ENCODE data around the gene NUTM2D.
"Not testable (repeated sequence)": the region's sequence is repeated elsewhere in the genome, so short reads cannot be mapped to it uniquely, and the experiment has no call there.

NUTM2D gene

GRCh38 chr10:87357444-87357843 lies at the start of gene NUTM2D:
Gene NUTM2D (plus strand): TSS chr10:87357744. CDS start chr10:87358266, 522 bp downstream.
- not testable (repeated sequence) for DNase-seq

DNA sequence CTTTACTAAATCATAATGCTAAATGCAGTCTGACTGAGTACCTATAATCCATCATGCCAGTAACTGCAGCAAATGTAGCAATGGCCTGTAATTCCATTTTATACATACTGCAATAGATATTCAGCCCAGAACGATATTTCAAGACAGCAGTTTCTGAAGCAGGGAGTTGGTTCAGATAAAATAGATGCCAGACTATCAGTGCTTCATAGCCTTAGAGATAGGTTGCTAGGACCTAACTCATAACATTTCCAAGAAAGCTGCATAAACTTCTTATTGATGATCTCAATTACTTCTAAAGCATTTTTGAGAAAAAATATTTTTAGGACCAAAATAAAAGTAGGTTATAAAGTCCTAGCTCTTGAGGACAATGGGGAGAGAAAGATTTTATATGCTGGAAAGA lies 48.8 kb upstream of the NUTM2D start:
- DNase-seq = not testable (repeated sequence)

- DNase-seq = not testable (repeated sequence)
Measured at GRCh38 chr10:87309657-87310056, 47.9 kb upstream of the NUTM2D start.

GRCh38 chr10:87311521-87311920 lies 46.0 kb upstream of the NUTM2D start:
- DNase-seq = not testable (repeated sequence)

- peak; percentile 17 for DNase-seq
Measured at GRCh38 chr10:87313649-87314359, 43.7 kb upstream of the NUTM2D start.

DNA sequence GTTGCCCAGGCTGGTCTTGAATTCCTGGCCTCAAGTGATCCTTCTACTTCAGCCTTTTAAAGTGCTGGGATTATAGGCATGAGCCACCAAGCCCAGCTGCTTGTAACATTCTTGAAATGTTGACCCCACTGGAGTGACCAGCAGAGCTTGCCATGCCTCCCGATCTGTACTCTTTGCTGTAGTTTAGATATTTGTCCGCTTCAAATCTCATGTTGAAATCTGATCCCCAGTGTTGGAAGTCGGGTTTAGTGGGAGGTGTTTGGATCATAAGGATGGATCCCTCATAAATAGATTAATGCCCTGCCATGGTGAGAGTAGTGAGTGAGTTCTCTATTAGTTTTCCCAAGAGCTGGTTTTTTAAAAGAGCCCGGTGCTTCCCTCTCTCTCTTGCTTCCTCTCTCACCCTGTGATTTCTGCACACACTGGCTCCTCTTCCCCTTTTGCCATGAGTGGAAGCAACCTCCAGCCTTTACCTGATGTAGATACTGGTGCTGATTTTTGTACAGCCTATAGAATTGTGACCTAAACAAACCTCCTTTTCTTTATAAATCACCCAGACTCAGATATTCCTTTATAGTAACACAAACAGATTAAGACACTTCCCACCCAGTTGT lies 43.1 kb upstream of the NUTM2D start:
- DNase-seq = not testable (repeated sequence)

DNA sequence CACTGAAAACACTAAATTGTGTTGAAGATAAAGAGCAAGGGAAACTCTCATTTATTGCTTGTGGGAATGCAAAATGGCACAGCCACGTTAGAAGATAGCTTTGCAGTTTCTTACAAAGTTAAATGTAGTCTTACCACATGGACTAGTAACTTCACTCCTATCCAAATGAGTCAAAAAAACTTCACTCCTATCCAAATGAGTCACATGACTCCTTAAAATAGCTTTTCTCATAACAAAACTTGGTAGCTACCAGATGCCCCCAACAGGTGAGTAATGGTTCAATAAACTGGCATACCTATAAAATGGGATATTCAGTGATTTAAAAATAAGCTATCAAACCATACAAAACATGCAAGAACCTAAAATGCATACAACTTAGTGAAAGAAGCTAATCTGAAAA lies 36.0 kb upstream of the NUTM2D start:
- DNase-seq = peak; percentile 73

DNA sequence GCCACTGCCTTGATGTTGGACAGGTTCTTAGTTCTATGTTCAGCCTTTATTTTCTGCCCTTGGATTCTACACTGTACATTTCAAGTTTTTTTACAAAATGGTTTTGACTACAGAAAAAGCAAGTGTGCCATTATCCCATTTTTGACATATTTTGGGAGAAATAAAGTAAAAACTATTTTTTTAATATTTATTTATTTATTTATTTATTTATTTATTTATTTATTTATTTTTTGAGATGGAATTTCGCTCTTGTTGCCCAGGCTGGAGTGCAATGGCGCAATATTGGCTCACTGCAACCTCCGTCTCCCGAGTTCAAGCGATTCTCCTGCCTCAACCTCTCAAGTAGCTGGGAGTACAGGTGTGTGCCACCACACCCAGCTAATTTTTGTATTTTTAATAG lies 33.0 kb upstream of the NUTM2D start:
- DNase-seq = not testable (repeated sequence)

- DNase-seq = not testable (repeated sequence)
Measured at GRCh38 chr10:87327958-87328357, 29.6 kb upstream of the NUTM2D start.

GRCh38 chr10:87329131-87329530 lies 28.4 kb upstream of the NUTM2D start:
- not testable (repeated sequence) for DNase-seq

DNA sequence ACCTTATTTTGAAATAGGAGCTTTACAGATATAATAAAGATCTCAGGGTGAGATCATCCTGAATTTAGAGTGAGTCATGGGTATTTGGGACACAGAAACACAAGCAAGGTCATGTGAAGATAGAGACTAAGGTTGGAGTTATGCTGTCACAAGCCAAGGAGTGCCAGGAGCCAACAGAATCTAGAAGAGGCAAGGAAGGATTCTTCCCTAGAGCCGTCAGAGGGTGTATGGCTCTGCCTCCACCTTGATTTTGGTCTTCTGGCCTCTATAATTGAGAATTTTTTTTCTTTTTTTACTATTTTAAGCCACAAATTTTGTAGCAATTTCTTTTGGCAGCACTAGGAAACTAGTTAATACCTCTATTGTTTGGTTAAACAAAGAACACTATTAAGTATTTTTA lies 24.9 kb upstream of the NUTM2D start:
- not testable (repeated sequence) for DNase-seq

DNA sequence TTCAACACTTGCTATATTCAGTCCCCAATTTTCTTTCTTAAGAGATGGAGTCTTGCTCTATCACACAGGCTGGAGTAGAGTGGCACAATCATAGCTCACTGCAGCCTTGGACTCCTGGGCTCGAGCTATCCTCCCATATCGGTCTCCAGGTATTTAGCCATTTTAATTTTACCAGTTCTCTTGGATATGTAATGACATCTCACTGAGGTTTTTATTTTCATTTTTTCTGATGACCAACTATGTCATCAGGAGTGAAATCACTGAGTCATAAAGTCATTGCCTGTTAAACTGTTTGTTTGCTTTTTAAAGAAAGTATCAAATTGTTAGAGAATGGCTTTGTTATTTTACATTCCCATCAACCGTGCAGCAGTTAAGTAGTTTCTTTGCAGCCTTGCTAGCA lies 17.1 kb upstream of the NUTM2D start:
- peak; percentile 3 for DNase-seq

DNA sequence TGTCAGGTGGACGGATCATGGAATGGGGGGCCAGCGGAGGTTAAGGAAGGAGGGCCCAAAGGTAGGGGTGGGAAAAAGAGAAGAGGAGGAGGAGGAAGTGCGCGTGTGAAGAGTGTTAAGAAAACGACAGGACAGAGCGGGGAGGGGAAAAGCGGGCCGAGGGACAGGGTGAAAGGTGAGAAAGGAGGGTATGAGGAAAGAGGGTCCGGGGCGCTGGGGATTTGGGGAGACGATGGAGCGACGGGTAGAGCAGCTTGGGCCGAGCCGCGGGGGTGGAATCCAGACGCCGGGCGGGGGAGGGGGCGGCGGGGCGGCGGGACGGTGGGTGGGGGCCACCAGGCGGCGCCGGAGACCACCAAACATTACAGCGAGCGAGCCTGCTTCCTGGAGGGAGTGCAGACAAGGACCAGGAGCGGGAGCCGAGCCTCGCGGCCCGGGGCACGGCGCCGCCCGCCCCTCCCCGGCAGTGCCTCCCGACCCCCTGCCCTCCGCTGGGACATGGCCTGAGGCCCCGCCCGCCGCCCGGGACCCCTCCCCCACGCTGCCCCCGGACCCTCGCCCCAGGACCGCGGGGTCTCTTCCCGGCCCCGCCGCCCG lies 15.9 kb upstream of the NUTM2D start:
- not testable (repeated sequence) for DNase-seq

GRCh38 chr10:87342249-87342710 lies 15.3 kb upstream of the NUTM2D start:
- DNase-seq = peak; percentile 83

- peak; percentile 88 for DNase-seq
Measured at GRCh38 chr10:87342711-87343258, 14.8 kb upstream of the NUTM2D start.

- not testable (repeated sequence) for DNase-seq
Measured at GRCh38 chr10:87345743-87346142, 11.8 kb upstream of the NUTM2D start.

DNA sequence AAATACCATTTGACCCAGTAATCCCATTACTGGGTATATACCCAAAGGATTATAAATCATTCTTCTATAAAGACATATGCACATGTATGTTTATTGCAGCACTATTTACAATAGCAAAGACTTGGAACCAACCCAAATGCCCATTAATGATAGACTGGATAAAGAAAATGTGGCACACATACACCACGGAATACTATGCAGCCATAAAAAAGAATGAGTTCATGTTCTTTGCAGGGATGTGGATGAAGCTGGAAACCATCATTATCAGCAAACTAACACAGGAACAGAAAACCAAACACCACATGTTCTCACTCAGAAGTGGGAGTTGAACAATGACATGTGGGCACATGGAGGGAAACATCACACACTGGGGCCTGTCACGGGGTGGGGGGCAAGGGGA lies 7.4 kb upstream of the NUTM2D start:
- not testable (repeated sequence) for DNase-seq

GRCh38 chr10:87352825-87353224 lies 4.7 kb upstream of the NUTM2D start:
- not testable (repeated sequence) for DNase-seq

DNA sequence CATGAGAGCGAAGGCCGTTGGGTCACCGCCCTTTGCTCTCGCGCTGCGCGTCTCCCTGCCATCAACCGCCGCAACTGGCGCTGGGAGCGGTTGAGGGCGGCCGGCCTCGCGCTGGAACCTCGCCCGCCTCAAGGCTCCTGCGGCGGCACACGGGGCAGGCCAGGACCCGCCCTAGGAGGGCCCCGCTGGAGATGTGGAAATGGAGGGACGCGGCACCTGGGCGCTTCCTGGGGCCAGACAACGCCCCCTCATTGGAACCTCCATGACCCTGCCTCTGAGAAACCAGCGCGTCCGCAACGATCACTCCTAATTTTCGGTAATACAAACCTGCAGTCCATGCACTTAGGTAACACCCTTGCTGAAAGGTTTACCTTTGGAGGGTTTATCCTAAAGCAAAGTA lies 2.4 kb upstream of the NUTM2D start:
- DNase-seq = not testable (repeated sequence)

GRCh38 chr10:87358159-87358558 lies 615 bp downstream of the NUTM2D start:
- DNase-seq = not testable (repeated sequence)

GRCh38 chr10:87369514-87370112 lies 12.1 kb downstream of the NUTM2D start:
- not testable (repeated sequence) for DNase-seq

GRCh38 chr10:87374091-87374490 lies 16.5 kb downstream of the NUTM2D start:
- not testable (repeated sequence) for DNase-seq

DNA sequence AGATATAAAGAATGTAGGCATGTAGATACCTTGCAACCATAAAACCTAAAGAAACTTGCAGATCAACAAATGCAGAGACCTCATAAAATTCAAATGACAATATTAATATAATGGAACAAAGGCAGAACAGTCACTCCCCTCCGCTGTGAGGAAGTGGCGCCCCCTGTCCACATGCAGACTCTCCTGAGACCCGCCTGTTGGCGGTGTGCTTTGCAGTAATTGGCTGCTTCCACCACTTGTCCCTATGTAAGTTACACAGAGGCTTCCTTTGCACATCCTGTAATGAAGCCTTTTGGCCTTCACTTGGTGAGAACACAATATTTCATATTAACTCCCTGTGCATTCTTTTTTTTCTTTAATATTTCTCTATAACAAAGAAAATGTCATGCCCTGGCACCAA lies 21.6 kb downstream of the NUTM2D start:
- not testable (repeated sequence) for DNase-seq

All from activated CD4-positive, alpha-beta T cell treated with anti-CD3 and anti-CD28 coated beads, Interleukin-10, Interleukin-2, amounts not matched to agents 100 ng/mL and 50 ng/mL, durations not matched to agents 16 hours and 8 hours (primary cell).